OCI-LY1 (cell line): ENCODE data around the gene LHX3.
A peak's percentile ranks its signal among the peaks of the same experiment; 100 is the strongest.

ENCODE experiments used
- H2AFZ ChIP-seq: fragments of 200-600 bp; sonication (generic), shearing (Covaris generic); 2 replicates; pipeline ENCODE4 v1.6.0; 2014; ENCODE audit warnings: antibody characterized with exemption, mild to moderate bottlenecking, low read length
- H3F3A ChIP-seq: fragments of 200-600 bp; sonication (generic), shearing (Covaris generic); 2 replicates; pipeline ENCODE4 v1.6.0; 2014; ENCODE audit warnings: mild to moderate bottlenecking, antibody characterized with exemption, low read length, moderate library complexity; ENCODE audit not compliant: insufficient read depth
- H3K27ac ChIP-seq: fragments of 200-600 bp; sonication (generic); 2 replicates; pipeline ENCODE4 v1.5.1; 2014; ENCODE audit warnings: low read length, mixed run types, mild to moderate bottlenecking, low read depth; ENCODE audit not compliant: poor library complexity, severe bottlenecking
- H3K27me3 ChIP-seq: fragments of 200-600 bp; sonication (generic); 2 replicates; pipeline ENCODE4 v1.6.0; 2014; ENCODE audit warnings: antibody characterized with exemption, mild to moderate bottlenecking, low read length, moderate library complexity; ENCODE audit not compliant: insufficient read depth
- H3K36me3 ChIP-seq: fragments of 200-600 bp; sonication (generic); 2 replicates; pipeline ENCODE4 v1.6.1; 2014; ENCODE audit warnings: mild to moderate bottlenecking, antibody characterized with exemption, low read length, moderate library complexity, mixed read lengths; ENCODE audit not compliant: insufficient read depth
- H3K4me1 ChIP-seq: fragments of 200-600 bp; sonication (generic); 2 replicates; pipeline ENCODE4 v1.5.1; 2014; ENCODE audit warnings: mild to moderate bottlenecking, low read length, moderate library complexity; ENCODE audit not compliant: insufficient read depth, severe bottlenecking
- H3K4me2 ChIP-seq: fragments of 200-600 bp; sonication (generic), shearing (Covaris generic); 2 replicates; pipeline ENCODE4 v1.6.1; 2014; ENCODE audit warnings: low read length
- H3K4me3 ChIP-seq: fragments of 200-600 bp; sonication (generic); 2 replicates; pipeline ENCODE4 v1.5.1; 2014; ENCODE audit warnings: low read length, low read depth, mild to moderate bottlenecking, mixed read lengths; ENCODE audit not compliant: poor library complexity, severe bottlenecking
- H3K79me2 ChIP-seq: fragments of 200-600 bp; shearing (Covaris generic); 2 replicates; pipeline ENCODE4 v1.6.1; 2016; ENCODE audit warnings: mixed run types, low read length, mixed read lengths; ENCODE audit not compliant: insufficient read depth
- H3K9ac ChIP-seq: fragments of 200-600 bp; sonication (generic), shearing (Covaris generic); 2 replicates; pipeline ENCODE4 v1.6.1; 2014; ENCODE audit warnings: mild to moderate bottlenecking, low read length, mixed read lengths
- H3K9me2 ChIP-seq: fragments of 200-600 bp; sonication (generic), shearing (Covaris generic); 2 replicates; pipeline ENCODE4 v1.6.1; 2014; ENCODE audit warnings: low read depth, mild to moderate bottlenecking, low read length, mixed read lengths
- H3K9me3 ChIP-seq: fragments of 200-600 bp; shearing (Covaris generic); 2 replicates; pipeline ENCODE4 v1.6.1; 2014; ENCODE audit warnings: low read length, mixed read lengths
- H4K20me1 ChIP-seq: fragments of 200-600 bp; sonication (generic), shearing (Covaris generic); 2 replicates; pipeline ENCODE4 v1.6.0; 2016; ENCODE audit warnings: mild to moderate bottlenecking, low read length; ENCODE audit not compliant: insufficient read depth
- EZH2 ChIP-seq: fragments of 200-600 bp; sonication (generic), shearing (Covaris generic); IDR thresholded peaks from 2 replicates; pipeline ENCODE4 v1.8.0; 2017; ENCODE audit warnings: borderline replicate concordance, mixed run types, mild to moderate bottlenecking, antibody characterized with exemption, low read length, moderate library complexity, mixed read lengths
- TF ChIP-seq, protein P1 (sequence below): fragments of 200-600 bp; sonication (generic), shearing (Covaris generic); IDR thresholded peaks from 2 replicates; pipeline ENCODE4 v1.5.1; 2017; ENCODE audit warnings: mild to moderate bottlenecking, antibody characterized with exemption, low read length, moderate library complexity, mixed read lengths

Gene LHX3

GRCh38 chr9:136240941-136241340, 36.0 kb upstream of the LHX3 start:
- Histone ChIP-seq H3K36me3 (peaks cover 50% of the 10 kb centered on the region), H3K9me3 (no peaks in the 10 kb centered on the region), H3K27ac (peak overlapping the region; percentile 89), H3K9ac (peak overlapping the region; percentile 33; the same call in 1 of the 2 replicates), H3K4me1 (peaks cover 76% of the 10 kb centered on the region), H3K4me3 (peak overlapping the region; percentile 40), H3K79me2 (peaks cover 48% of the 10 kb centered on the region), H3K27me3 (no peaks in the 10 kb centered on the region), H3F3A (peaks cover 9% of the 10 kb centered on the region; the same call in 1 of the 2 replicates), H4K20me1 (no peaks in the 10 kb centered on the region), H2AFZ (no peak overlapping the region), H3K4me2 (peak overlapping the region; percentile 84), H3K9me2 (no peaks in the 10 kb centered on the region)
- TF ChIP-seq EZH2: no peak
- TF ChIP-seq, protein P1, sequence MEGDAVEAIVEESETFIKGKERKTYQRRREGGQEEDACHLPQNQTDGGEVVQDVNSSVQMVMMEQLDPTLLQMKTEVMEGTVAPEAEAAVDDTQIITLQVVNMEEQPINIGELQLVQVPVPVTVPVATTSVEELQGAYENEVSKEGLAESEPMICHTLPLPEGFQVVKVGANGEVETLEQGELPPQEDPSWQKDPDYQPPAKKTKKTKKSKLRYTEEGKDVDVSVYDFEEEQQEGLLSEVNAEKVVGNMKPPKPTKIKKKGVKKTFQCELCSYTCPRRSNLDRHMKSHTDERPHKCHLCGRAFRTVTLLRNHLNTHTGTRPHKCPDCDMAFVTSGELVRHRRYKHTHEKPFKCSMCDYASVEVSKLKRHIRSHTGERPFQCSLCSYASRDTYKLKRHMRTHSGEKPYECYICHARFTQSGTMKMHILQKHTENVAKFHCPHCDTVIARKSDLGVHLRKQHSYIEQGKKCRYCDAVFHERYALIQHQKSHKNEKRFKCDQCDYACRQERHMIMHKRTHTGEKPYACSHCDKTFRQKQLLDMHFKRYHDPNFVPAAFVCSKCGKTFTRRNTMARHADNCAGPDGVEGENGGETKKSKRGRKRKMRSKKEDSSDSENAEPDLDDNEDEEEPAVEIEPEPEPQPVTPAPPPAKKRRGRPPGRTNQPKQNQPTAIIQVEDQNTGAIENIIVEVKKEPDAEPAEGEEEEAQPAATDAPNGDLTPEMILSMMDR: no peak

DNA sequence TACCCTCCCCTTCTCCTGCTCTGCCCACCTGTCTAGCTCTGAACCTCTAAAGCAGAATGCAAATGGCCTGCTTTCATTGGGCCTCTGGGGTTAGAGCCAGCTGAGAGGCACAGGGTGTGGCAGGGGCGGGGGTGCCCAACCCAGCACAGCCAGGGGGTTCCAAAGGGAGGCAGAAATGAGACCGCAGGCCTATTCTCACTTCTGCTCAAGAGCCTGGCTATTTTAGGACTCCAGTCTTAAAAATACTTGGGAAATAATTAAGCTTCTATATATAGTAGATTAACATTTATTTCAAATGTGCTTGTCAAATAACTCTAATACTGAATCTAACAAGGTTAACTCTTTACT, 35.0 kb upstream of the LHX3 start:
- no peaks in the 10 kb centered on the region for H4K20me1 ChIP-seq
- peaks cover 9% of the 10 kb centered on the region; the same call in 1 of the 2 replicates for H3F3A ChIP-seq
- H3K4me3 ChIP-seq: peak overlapping the region; percentile 40
- TF ChIP-seq EZH2: no peak
- TF ChIP-seq, protein P1: no peak
- no peaks in the 10 kb centered on the region for H3K9me2 ChIP-seq
- no peak overlapping the region for H3K9ac ChIP-seq
- H2AFZ ChIP-seq: no peak overlapping the region
- peak overlapping the region; percentile 89 for H3K27ac ChIP-seq
- H3K4me1 ChIP-seq: peaks cover 75% of the 10 kb centered on the region
- H3K4me2 ChIP-seq: peak overlapping the region; percentile 84
- no peaks in the 10 kb centered on the region for H3K9me3 ChIP-seq
- H3K27me3 ChIP-seq: no peaks in the 10 kb centered on the region
- peaks cover 59% of the 10 kb centered on the region for H3K36me3 ChIP-seq
- H3K79me2 ChIP-seq: peaks cover 48% of the 10 kb centered on the region

DNA sequence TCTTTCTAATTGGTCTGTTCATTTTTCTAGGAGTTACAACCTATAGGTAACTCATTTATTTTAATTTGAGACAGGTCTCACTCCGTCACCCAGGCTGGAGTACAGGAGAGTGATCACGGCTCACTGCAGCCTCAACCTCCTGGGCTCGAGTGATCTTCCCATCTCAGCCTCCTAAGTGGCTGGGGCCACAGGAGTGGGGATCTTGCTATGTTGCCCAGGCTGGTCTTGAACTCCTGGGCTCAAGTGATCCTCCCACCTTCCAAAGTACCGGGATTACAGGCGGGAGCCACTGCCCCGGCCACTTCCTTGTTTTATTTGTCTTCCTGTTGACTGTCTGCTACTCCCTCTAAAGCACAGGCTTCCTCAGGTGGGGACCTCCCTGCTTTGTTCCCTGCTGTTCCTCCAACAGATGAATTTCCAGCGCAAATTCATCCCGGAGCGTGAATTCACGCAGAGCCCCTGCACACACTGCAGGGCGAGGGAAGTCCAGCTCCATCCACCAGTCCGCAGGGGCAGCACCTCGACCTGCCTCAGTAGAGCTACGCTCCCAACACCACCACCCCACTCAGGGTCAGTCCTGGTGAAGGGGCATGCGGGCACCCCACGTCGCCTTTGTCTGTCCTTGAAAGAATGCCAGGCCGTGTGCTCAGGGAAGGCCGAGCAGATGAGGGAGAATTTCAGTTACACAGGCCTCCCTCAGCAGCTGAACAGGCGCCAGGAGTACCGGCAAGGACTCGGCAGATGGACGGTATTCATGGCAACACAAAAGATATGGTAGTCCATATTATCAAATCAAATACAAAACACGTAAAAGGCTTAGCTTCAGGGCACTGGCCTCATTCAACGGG, 34.4 kb upstream of the LHX3 start:
- no peaks in the 10 kb centered on the region for H3K27me3 ChIP-seq
- H4K20me1 ChIP-seq: no peaks in the 10 kb centered on the region
- H3F3A ChIP-seq: peaks cover 9% of the 10 kb centered on the region; the same call in 1 of the 2 replicates
- peak overlapping the region; percentile 40; the same call in 1 of the 2 replicates for H3K9ac ChIP-seq
- H3K79me2 ChIP-seq: peaks cover 48% of the 10 kb centered on the region
- peak overlapping the region; percentile 84 for H3K4me2 ChIP-seq
- H2AFZ ChIP-seq: no peak overlapping the region
- peak overlapping the region; percentile 40 for H3K4me3 ChIP-seq
- H3K9me3 ChIP-seq: no peaks in the 10 kb centered on the region
- TF ChIP-seq, protein P1: no peak
- no peak for TF ChIP-seq EZH2
- H3K27ac ChIP-seq: peak overlapping the region; percentile 89
- H3K4me1 ChIP-seq: peaks cover 73% of the 10 kb centered on the region
- H3K9me2 ChIP-seq: no peaks in the 10 kb centered on the region
- H3K36me3 ChIP-seq: peaks cover 64% of the 10 kb centered on the region
